Mesenchymal stem cell (in vitro differentiated cells and primary cell): ENCODE measurements around the gene PHPT1.
"Not testable (repeated sequence)": the region's sequence is repeated elsewhere in the genome, so short reads cannot be mapped to it uniquely, and the experiment has no call there.

ENCODE experiments used
- DNase-seq: peaks from one replicate; pipeline ENCODE4 v3.0.0-alpha.2; 2013
- H2AFZ ChIP-seq: one replicate; pipeline ENCODE4 v1.6.1; 2013; ENCODE audit warnings: low read depth, mild to moderate bottlenecking, control low read depth, inconsistent platforms, low read length, moderate library complexity
- H2AK5ac ChIP-seq: 2 replicates; pipeline ENCODE4 v1.6.1; 2013; ENCODE audit warnings: low read length, moderate library complexity, mild to moderate bottlenecking, inconsistent platforms; ENCODE audit not compliant: severe bottlenecking
- H2BK120ac ChIP-seq: one replicate; pipeline ENCODE4 v1.6.1; 2013; ENCODE audit warnings: low read depth, mild to moderate bottlenecking, inconsistent platforms, low read length, moderate library complexity
- H2BK12ac ChIP-seq, 2 experiments: one replicate each; pipeline ENCODE4 v1.6.1; 2013; ENCODE audit warnings: inconsistent platforms in 2 of 2, low read length in 2 of 2, mild to moderate bottlenecking in 2 of 2, moderate library complexity in 2 of 2, control low read depth in 1 of 2
- H2BK15ac ChIP-seq: one replicate; pipeline ENCODE4 v1.6.1; 2013; ENCODE audit warnings: mild to moderate bottlenecking, low read depth, inconsistent platforms; ENCODE audit not compliant: poor library complexity, severe bottlenecking
- H2BK5ac ChIP-seq: 2 replicates; pipeline ENCODE4 v1.6.1; 2013; ENCODE audit warnings: low read depth, mild to moderate bottlenecking, low read length, control low read depth, inconsistent platforms; ENCODE audit not compliant: poor library complexity, severe bottlenecking
- H3K14ac ChIP-seq, 2 experiments: one replicate each; pipeline ENCODE4 v1.6.1; 2013; ENCODE audit warnings: inconsistent platforms in 2 of 2, low read length in 2 of 2, control low read depth in 1 of 2, mild to moderate bottlenecking in 1 of 2, moderate library complexity in 1 of 2
- H3K18ac ChIP-seq, 2 experiments: one replicate each; pipeline ENCODE4 v1.6.1; 2013; ENCODE audit warnings: inconsistent platforms in 2 of 2, low read length in 2 of 2, control low read depth in 1 of 2, low read depth in 1 of 2, mild to moderate bottlenecking in 1 of 2
- H3K23ac ChIP-seq, 2 experiments: one replicate each; pipeline ENCODE4 v1.6.1; 2013; ENCODE audit warnings: inconsistent platforms in 2 of 2, low read length in 2 of 2, mild to moderate bottlenecking in 2 of 2, moderate library complexity in 2 of 2, control low read depth in 1 of 2
- H3K27ac ChIP-seq: 2 replicates; pipeline ENCODE4 v1.5.1; 2013; ENCODE audit warnings: mild to moderate bottlenecking, moderate library complexity, low read length, control low read depth, inconsistent platforms; ENCODE audit not compliant: poor library complexity, severe bottlenecking
- H3K27me3 ChIP-seq, 2 experiments: 2 replicates each; pipeline versions ENCODE4 v1.6.1 to v1.7.0; 2013; ENCODE audit warnings: low read length in 2 of 2, mild to moderate bottlenecking in 2 of 2, moderate library complexity in 2 of 2, control low read depth in 1 of 2, inconsistent platforms in 1 of 2; ENCODE audit not compliant: control insufficient read depth in 1 of 2, insufficient read depth in 1 of 2
- H3K36me3 ChIP-seq, 2 experiments: 2 replicates each; pipeline versions ENCODE4 v1.6.1 to v1.7.0; 2013; ENCODE audit warnings: low read length in 2 of 2, control low read depth in 1 of 2, inconsistent platforms in 1 of 2, low read depth in 1 of 2, mild to moderate bottlenecking in 1 of 2; ENCODE audit not compliant: insufficient read depth in 2 of 2, control insufficient read depth in 1 of 2
- H3K4ac ChIP-seq, 2 experiments: one replicate each; pipeline ENCODE4 v1.6.1; 2013; ENCODE audit warnings: inconsistent platforms in 2 of 2, low read length in 2 of 2, mild to moderate bottlenecking in 2 of 2, moderate library complexity in 2 of 2, control low read depth in 1 of 2, low read depth in 1 of 2
- H3K4me1 ChIP-seq: 2 replicates; pipeline ENCODE4 v1.6.1; 2013; ENCODE audit warnings: low read depth, low read length, control low read depth; ENCODE audit not compliant: control insufficient read depth, insufficient read depth
- H3K4me2 ChIP-seq: 2 replicates; pipeline ENCODE4 v1.6.1; 2013; ENCODE audit warnings: low read length, mild to moderate bottlenecking, inconsistent platforms; ENCODE audit not compliant: poor library complexity, severe bottlenecking
- H3K4me3 ChIP-seq, 2 experiments: 2 replicates each; pipeline versions ENCODE4 v1.5.1 to v1.7.0; 2013; ENCODE audit warnings: low read length in 2 of 2, mild to moderate bottlenecking in 2 of 2, control low read depth in 1 of 2, low read depth in 1 of 2; ENCODE audit not compliant: insufficient read depth in 1 of 2
- H3K79me1 ChIP-seq: replicated peaks from 2 replicates; pipeline ENCODE4 v1.6.1; 2013; ENCODE audit warnings: mild to moderate bottlenecking, control low read depth, low read length, inconsistent platforms; ENCODE audit not compliant: poor library complexity, severe bottlenecking
- H3K9ac ChIP-seq: 2 replicates; pipeline ENCODE4 v1.7.0; 2013; ENCODE audit warnings: mild to moderate bottlenecking, low read length, moderate library complexity
- H3K9me3 ChIP-seq: 2 replicates; pipeline ENCODE4 v1.7.0; 2013; ENCODE audit warnings: mild to moderate bottlenecking, low read length; ENCODE audit not compliant: control insufficient read depth
- H4K8ac ChIP-seq: one replicate; pipeline ENCODE4 v1.6.1; 2013; ENCODE audit warnings: inconsistent platforms, mild to moderate bottlenecking, low read length, moderate library complexity
- H4K91ac ChIP-seq: one replicate; pipeline ENCODE4 v1.6.1; 2013; ENCODE audit warnings: mild to moderate bottlenecking, low read length, inconsistent platforms
- WGBS: methylation state at CpG from one replicate; pipeline ENCODE4 v1.1.7; 2013; ENCODE audit warnings: mixed read lengths; 5-methylcytosine and 5-hydroxymethylcytosine counted together

PHPT1 gene

DNA sequence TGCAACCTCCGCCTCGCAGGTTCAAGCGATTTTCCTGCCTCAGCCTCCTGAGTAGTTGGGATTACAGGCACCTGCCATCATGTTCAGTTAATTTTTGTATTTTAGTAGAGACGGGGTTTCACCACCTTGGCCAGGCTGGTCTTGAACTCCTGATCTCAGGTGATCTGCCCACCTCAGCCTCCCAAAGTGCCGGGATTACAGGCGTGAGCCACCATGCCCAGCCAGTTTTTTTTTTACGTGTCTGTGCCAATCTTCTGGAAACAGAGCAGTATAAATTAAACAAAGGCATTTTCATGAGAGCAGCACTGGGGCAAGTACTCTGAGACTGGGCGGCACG, 33.7 kb downstream of the PHPT1 start:
- 92% methylated on average over 9 of the region's 9 CpGs for WGBS
- Histone ChIP-seq H3K4me3 (peak overlapping the region in 1 of 2 experiments; percentile 74), H4K8ac (peak overlapping the region; percentile 92), H2AK5ac (peak overlapping the region; percentile 50), H2BK12ac (peak overlapping the region; percentile 72 to 83), H3K9ac (peak overlapping the region; percentile 79), H3K18ac (peak overlapping the region in 1 of 2 experiments; percentile 60), H3K4me1 (peaks cover 35% of the 10 kb centered on the region), H4K91ac (peak overlapping the region; percentile 64)
- H3K14ac ChIP-seq, H3K4me2 ChIP-seq, H3K9me3 ChIP-seq, H3K4ac ChIP-seq, H3K79me1 ChIP-seq, H3K36me3 ChIP-seq, H3K27me3 ChIP-seq, H2BK120ac ChIP-seq, H2BK15ac ChIP-seq, H2AFZ ChIP-seq, H2BK5ac ChIP-seq, H3K27ac ChIP-seq, DNase-seq, H3K23ac ChIP-seq: not testable (repeated sequence)

DNA sequence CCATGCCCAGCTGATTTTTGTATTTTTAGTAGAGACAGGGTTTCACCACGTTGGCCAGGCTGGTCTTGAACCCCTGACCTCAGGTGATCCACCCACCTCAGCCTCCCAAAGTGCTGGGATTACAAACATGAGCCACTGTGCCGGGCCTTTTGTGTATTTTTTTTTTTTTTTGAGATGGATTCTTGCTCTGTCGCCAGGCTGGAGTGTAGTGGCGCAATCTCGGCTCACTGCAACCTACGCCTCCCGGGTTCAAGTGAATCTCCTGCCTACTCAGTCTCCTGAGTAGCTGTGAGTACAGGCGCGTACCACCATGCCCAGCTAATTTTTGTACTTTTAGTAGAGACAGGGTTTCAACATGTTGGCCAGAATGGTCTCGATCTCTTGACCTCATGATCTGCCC, 34.5 kb downstream of the PHPT1 start:
- not testable (repeated sequence) for H3K9ac ChIP-seq, H3K27me3 ChIP-seq, H3K23ac ChIP-seq, H2BK12ac ChIP-seq, H2AK5ac ChIP-seq, H2BK120ac ChIP-seq, H2AFZ ChIP-seq, H3K4ac ChIP-seq, H3K4me2 ChIP-seq, H4K8ac ChIP-seq, H3K36me3 ChIP-seq, H4K91ac ChIP-seq, H3K27ac ChIP-seq, H3K9me3 ChIP-seq, H3K14ac ChIP-seq, H3K79me1 ChIP-seq, H3K18ac ChIP-seq, H2BK15ac ChIP-seq, DNase-seq, H2BK5ac ChIP-seq, H3K4me3 ChIP-seq
- WGBS: 98% methylated on average over 9 of the region's 10 CpGs
- H3K4me1 ChIP-seq: peaks cover 35% of the 10 kb centered on the region

DNA sequence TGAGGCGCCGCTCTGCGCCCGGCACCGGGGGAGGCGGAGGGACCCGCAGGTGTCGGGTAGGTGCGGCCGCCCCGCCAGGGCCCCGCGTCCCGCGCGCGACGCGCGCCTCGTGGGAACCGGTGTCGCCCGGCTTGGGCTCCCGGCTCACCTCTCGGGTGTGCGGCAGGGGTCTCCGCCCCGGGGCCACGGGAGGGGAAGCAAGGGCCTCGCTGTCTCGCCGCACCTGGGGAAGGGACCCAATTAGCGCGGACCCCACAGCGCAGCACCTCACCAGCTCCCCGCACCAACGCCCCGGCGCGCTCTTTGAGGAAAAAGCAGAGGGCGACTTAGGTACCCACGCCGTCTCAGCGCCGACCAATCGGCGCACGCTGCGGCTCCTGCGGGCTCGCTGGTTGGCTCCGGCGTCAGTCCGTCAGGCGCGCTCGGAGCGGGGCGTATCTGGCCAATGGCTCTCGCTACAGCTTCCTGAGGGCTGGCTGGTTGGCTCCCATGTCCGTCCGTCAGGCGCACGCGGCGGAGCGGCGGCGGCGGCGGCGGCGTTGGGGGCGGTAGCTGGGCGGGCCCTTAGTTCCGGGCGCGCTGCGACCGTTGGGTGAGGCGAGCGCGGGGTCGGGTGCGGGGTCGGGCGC, 36.9 kb downstream of the PHPT1 start, which contains the start of gene TRAF2:
Gene TRAF2, plus strand, starts transcription at position 567 of the 629 bp plus-strand sequence. CDS start 12,225 bp downstream, outside the sequence.
- Histone ChIP-seq H3K36me3 (peaks cover 5 to 15% of the 10 kb centered on the region in 2 experiments), H3K4ac (peak within 1 kb of the TSS in 1 of 2 experiments; percentile 54), H3K23ac (peak within 1 kb of the TSS in 1 of 2 experiments; percentile 86), H4K8ac (peak within 1 kb of the TSS; percentile 76), H3K4me3 (peak within 1 kb of the TSS; percentile 85 to 94), H3K27me3 (no peaks in the 10 kb centered on the region), H3K4me1 (peaks cover 35% of the 10 kb centered on the region), H3K9me3 (no peaks in the 10 kb centered on the region), H3K4me2 (peak within 1 kb of the TSS; percentile 94), H2AFZ (peak within 1 kb of the TSS; percentile 83), H3K18ac (peak within 1 kb of the TSS; percentile 57 to 81), H2BK5ac (no peak within 1 kb of the TSS), H2AK5ac (no peak within 1 kb of the TSS), H2BK15ac (peak within 1 kb of the TSS; percentile 68), H3K79me1 (peaks cover 7% of the 10 kb centered on the region), H3K14ac (no peak within 1 kb of the TSS), H2BK12ac (peak within 1 kb of the TSS in 1 of 2 experiments; percentile 43), H2BK120ac (peak within 1 kb of the TSS; percentile 68), H3K27ac (no peak within 1 kb of the TSS), H4K91ac (peak within 1 kb of the TSS; percentile 76), H3K9ac (peak within 1 kb of the TSS; percentile 84)
- WGBS: under 1% methylated on average over 56 of the region's 88 CpGs
- DNase-seq: peak; percentile 99

DNA sequence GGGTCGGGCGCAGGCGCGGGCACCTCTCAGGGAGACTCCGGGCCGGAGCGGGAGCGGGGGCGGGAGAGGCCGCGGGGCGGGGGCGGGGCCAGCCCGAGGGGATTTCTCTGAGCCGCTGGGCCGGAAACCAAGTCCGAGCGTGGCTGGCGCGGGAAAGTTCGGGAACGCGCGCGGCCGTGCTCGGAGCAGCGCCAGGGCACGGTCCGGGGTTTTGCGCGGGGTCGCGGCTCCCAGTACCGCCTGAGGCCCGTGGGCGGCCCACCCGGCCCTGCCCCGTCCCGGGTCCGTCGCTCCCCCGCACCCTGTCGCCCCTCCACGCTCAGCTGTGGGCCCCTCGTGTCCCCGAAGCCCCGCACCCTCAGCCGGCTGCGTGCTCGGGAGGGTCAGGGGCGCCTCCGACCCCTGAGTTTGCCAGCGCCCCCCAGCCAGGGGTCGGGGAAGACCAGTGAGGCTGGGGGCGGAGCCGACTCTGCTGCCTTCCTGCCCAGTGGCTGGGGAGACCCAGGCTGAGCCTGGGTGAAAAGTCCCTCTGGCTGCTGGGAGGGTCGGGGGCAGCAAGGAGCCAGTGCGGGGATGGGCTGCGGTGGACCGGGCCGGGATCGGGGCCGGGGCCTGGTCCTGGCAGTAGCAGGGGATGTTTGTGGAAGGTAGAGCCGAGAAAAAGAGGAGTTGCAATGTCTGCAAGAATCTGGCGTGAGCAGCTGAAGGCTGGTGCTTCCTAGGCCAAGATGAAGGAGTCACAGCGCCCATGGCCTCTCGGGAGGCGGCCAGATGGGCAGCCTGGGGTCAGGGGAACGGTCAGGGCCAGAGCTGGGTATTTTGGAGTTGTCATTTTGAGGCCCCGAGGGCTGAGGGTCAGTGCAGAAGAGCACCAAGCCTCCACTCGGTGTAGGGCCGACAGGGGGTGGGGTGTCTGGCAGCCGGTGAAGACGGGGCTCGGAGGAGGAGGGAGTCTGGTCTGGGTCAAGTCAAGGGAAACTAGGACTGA, 37.7 kb downstream of the PHPT1 start:
- peaks cover 5 to 18% of the 10 kb centered on the region in 2 experiments for H3K36me3 ChIP-seq
- no peak overlapping the region for H3K14ac ChIP-seq
- H3K9me3 ChIP-seq: no peaks in the 10 kb centered on the region
- peak overlapping the region; percentile 68 for H2BK120ac ChIP-seq
- H3K27me3 ChIP-seq: no peaks in the 10 kb centered on the region
- no peak overlapping the region for H2BK5ac ChIP-seq
- peak overlapping the region in 1 of 2 experiments; percentile 86 for H3K23ac ChIP-seq
- H3K18ac ChIP-seq: peak overlapping the region; percentile 57 to 79
- WGBS: 1% methylated on average over 44 of the region's 76 CpGs
- peak overlapping the region; percentile 68 for H2BK15ac ChIP-seq
- H4K8ac ChIP-seq: peak overlapping the region; percentile 76
- peaks cover 9% of the 10 kb centered on the region for H3K79me1 ChIP-seq
- peaks cover 29% of the 10 kb centered on the region for H3K4me1 ChIP-seq
- peak overlapping the region; percentile 84 for H3K9ac ChIP-seq
- H3K4me3 ChIP-seq: peak overlapping the region; percentile 85 to 94
- peak overlapping the region; percentile 42 for H2AFZ ChIP-seq
- H2AK5ac ChIP-seq: no peak overlapping the region
- peak overlapping the region; percentile 89 for H3K4me2 ChIP-seq
- H3K27ac ChIP-seq: no peak overlapping the region
- peak overlapping the region; percentile 76 for H4K91ac ChIP-seq
- peak overlapping the region in 1 of 2 experiments; percentile 54 for H3K4ac ChIP-seq
- DNase-seq: peak; percentile 61
- H2BK12ac ChIP-seq: peak overlapping the region in 1 of 2 experiments; percentile 43
